Measurements from ENCODE around the gene OGA.

DNA sequence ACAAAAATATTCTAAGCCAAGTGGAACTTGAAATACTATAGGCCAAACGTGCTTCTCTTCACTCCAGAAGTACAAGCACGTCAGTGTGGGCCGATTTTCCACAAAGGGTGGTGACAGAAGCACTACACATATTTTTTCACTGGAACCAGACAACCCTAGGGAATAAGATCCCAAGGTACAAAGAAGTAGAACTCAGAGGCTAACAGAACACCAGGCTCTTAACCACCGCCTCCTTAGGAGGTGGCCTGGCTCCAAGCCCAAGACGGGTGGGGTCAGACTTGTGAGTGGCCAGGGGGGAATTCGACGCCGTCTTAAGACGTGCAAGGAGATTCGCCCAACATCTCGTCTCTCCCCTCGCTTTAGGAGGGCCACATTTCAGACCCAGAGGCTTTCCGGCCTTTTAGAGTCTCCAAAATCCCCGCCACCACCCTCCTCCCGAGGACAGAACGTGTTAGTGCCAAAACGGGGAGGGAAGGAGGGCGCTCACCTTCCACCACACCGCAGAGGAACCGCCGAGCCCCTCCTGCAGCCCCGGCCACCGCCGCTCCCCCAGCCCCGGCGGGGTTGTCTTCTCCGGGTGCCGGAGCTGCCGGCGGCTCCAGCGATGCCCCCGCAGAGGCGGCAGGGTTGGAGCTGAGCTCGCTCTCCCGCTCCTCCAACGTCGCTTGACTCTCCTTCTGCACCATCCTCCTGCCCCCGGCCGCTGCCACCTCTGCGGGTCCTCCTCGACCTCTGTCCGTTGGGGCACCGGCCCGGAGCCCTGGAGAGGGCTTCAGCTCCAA lies 716 bp downstream of the OGA start:
- TF ChIP-seq, protein P1, sequence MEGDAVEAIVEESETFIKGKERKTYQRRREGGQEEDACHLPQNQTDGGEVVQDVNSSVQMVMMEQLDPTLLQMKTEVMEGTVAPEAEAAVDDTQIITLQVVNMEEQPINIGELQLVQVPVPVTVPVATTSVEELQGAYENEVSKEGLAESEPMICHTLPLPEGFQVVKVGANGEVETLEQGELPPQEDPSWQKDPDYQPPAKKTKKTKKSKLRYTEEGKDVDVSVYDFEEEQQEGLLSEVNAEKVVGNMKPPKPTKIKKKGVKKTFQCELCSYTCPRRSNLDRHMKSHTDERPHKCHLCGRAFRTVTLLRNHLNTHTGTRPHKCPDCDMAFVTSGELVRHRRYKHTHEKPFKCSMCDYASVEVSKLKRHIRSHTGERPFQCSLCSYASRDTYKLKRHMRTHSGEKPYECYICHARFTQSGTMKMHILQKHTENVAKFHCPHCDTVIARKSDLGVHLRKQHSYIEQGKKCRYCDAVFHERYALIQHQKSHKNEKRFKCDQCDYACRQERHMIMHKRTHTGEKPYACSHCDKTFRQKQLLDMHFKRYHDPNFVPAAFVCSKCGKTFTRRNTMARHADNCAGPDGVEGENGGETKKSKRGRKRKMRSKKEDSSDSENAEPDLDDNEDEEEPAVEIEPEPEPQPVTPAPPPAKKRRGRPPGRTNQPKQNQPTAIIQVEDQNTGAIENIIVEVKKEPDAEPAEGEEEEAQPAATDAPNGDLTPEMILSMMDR (IDR thresholded peaks at IDR 0.05) = no peak
- TF ChIP-seq POLR2A (IDR thresholded peaks at IDR 0.05) (no peak), POLR2AphosphoS5 (IDR thresholded peaks at IDR 0.05; ENCODE audit: insufficient read depth in 1 of 2, low read depth in 1 of 2) (peak in 1 of 2 donors; percentile 17)
